ENCODE results near the gene TBC1D4. TPM values are rescaled to one million over a fixed set of nuclear protein-coding genes. Genes with fewer than 3 reads are reported as not detected.

TBC1D4 gene
- total RNA-seq, 4 donors from 2014 or later, result 31.0 to 91.3 (median 46.1) TPM

DNA sequence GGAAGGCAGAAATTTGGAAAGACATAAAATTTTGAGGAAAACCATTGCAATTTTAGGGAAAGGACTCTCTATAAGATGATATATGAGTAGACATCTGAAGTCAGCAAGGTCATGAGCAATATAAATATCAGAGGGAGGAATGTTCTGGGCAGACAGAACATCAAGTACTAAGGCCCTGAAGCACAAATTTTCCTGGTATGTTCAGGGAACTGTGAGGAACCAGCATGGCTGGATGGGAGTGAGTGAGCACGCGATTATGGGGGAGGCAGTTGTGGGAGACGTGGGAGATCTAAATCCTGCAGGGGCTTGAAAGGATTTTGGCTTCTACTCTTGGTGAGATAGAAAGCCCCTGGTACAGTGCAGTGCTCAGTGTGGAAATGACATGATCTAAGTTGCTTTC is 112.0 kb downstream of the TBC1D4 start:
- intact Hi-C loops (cut with DNase I; ENCODE audit: low total_unique reads) (no loop called here), in situ Hi-C loops (cut with MboI; ENCODE audit: low pct_ligation_motif_present in 1 of 4, low pct_unique_long_range_greater_than_20kb in 1 of 4, low sequenced_read_pairs in 3 of 4) (loop anchor here in 3 of 4 donors (10.0 to 25.0 kb wide), 2 partner anchors 115 to 117 kb away; partner anchors contain the start of gene TBC1D4 (in 3 of the 3))
- H3K4me1 ChIP-seq, result peaks cover 0 to 15% (median 8%) of the 10 kb centered on the region in 4 donors
- no peak overlapping the region for H3K4me3 ChIP-seq
- H3K27me3 ChIP-seq, result no peaks in the 10 kb centered on the region
- 81 to 94% methylated on average over 3 of the region's 3 CpGs for WGBS, 2 donors (ENCODE audit: low coverage in 1 of 2)
- H3K36me3 ChIP-seq, result no peaks in the 10 kb centered on the region
- no peak for DNase-seq
- no peaks in the 10 kb centered on the region for H3K9me3 ChIP-seq
- TF ChIP-seq POLR2AphosphoS5 (IDR thresholded peaks at IDR 0.05) (no peak), EP300 (IDR thresholded peaks at IDR 0.05; ENCODE audit: low read depth) (no peak), POLR2A (IDR thresholded peaks at IDR 0.05) (no peak)
- TF ChIP-seq, protein P1, sequence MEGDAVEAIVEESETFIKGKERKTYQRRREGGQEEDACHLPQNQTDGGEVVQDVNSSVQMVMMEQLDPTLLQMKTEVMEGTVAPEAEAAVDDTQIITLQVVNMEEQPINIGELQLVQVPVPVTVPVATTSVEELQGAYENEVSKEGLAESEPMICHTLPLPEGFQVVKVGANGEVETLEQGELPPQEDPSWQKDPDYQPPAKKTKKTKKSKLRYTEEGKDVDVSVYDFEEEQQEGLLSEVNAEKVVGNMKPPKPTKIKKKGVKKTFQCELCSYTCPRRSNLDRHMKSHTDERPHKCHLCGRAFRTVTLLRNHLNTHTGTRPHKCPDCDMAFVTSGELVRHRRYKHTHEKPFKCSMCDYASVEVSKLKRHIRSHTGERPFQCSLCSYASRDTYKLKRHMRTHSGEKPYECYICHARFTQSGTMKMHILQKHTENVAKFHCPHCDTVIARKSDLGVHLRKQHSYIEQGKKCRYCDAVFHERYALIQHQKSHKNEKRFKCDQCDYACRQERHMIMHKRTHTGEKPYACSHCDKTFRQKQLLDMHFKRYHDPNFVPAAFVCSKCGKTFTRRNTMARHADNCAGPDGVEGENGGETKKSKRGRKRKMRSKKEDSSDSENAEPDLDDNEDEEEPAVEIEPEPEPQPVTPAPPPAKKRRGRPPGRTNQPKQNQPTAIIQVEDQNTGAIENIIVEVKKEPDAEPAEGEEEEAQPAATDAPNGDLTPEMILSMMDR (IDR thresholded peaks at IDR 0.05), result no peak
- H3K27ac ChIP-seq, result no peak overlapping the region

DNA sequence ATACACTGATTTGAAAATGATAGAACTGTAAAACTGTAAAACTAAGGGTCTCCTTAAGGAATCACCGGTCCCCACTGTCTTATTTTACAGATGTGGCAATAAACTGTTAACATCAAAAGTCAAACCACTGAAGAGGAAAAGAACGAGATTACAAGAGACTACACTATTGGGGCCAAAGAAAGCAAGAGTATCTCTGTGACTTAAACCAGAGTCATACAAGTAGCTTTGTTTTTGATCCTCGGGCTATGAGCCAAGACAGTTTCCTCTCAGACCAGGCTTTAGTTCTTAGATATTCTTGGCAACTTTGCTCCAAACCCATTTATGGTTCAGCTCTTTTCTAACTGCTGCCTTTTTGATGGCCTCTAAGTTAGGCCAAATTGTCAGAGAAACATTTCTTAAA is 113.8 kb downstream of the TBC1D4 start:
- Histone ChIP-seq H3K9me3 (no peaks in the 10 kb centered on the region), H3K27me3 (no peaks in the 10 kb centered on the region), H3K4me3 (no peak overlapping the region), H3K36me3 (no peaks in the 10 kb centered on the region), H3K4me1 (peaks cover 0 to 15% (median 8%) of the 10 kb centered on the region in 4 donors), H3K27ac (peak overlapping the region in 1 of 4 donors; percentile 13)
- TF ChIP-seq POLR2AphosphoS5 (IDR thresholded peaks at IDR 0.05), result no peak
- WGBS, 2 donors (ENCODE audit: low coverage in 1 of 2), result 8 to 10% methylated on average over 3 of the region's 3 CpGs
- DNase-seq, result no peak
- in situ Hi-C loops (cut with MboI; ENCODE audit: low pct_ligation_motif_present in 1 of 4, low pct_unique_long_range_greater_than_20kb in 1 of 4, low sequenced_read_pairs in 3 of 4), result loop anchor here in 1 of 4 donors (25.0 kb wide), 1 partner anchor 119 kb away; the partner anchor contains the start of gene TBC1D4
- intact Hi-C loops (cut with DNase I; ENCODE audit: low total_unique reads), result no loop called here

DNA sequence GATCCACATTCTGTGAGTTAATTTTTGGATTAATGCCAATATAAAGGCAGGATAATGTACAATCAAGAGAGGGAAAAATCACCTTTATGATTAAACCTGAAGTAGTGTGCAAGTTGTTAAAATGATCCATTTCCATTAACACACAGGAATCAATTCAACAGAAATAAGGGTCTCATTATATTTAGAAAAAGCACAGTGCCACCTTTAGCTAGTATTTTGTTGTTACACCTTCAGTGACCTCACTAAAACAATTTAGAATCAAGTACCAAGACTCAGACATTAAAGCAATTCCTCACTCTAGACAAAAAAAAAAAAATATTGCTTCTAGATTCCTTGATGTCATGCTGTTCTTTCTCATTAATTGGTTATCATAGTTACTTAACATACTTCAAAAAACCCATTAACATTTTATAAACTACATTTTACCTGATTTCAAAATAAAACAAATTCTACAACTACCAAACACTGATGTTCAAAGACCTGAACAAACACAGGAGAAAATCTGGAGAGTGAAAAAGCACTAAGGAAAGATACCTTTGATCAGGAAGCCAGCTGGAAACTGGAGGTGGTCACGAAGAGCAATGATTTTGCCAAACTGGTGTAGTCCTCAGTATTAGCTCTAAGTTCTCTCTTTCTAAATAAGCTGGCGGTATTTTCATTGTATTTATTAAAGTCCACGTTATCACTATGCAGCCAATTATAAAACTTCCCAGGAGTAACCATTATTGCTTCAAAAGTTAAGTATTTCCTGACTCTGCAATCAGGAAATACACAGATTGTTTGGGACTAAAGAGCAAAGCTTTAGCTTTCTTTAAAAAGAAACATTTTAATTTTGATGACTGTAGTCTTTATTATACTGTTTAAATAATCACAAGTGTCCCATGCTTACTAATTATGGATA is 115.3 kb downstream of the TBC1D4 start:
- TF ChIP-seq POLR2AphosphoS5 (IDR thresholded peaks at IDR 0.05) (no peak), POLR2A (IDR thresholded peaks at IDR 0.05) (no peak), EP300 (IDR thresholded peaks at IDR 0.05; ENCODE audit: low read depth) (no peak)
- TF ChIP-seq, protein P1 (IDR thresholded peaks at IDR 0.05), result no peak
- Histone ChIP-seq H3K9me3 (no peaks in the 10 kb centered on the region), H3K4me1 (peaks cover 0 to 11% (median 8%) of the 10 kb centered on the region in 4 donors), H3K27me3 (no peaks in the 10 kb centered on the region), H3K27ac (no peak overlapping the region), H3K36me3 (no peaks in the 10 kb centered on the region), H3K4me3 (no peak overlapping the region)
- in situ Hi-C loops (cut with MboI; ENCODE audit: low pct_ligation_motif_present in 1 of 4, low pct_unique_long_range_greater_than_20kb in 1 of 4, low sequenced_read_pairs in 3 of 4), result loop anchor here in 1 of 4 donors (25.0 kb wide), 1 partner anchor 121 kb away; the partner anchor contains the start of gene TBC1D4
- WGBS, 2 donors (ENCODE audit: low coverage in 1 of 2), result 50 to 51% methylated on average over 3 of the region's 3 CpGs
- no peak for DNase-seq
- intact Hi-C loops (cut with DNase I; ENCODE audit: low total_unique reads), result no loop called here

DNA sequence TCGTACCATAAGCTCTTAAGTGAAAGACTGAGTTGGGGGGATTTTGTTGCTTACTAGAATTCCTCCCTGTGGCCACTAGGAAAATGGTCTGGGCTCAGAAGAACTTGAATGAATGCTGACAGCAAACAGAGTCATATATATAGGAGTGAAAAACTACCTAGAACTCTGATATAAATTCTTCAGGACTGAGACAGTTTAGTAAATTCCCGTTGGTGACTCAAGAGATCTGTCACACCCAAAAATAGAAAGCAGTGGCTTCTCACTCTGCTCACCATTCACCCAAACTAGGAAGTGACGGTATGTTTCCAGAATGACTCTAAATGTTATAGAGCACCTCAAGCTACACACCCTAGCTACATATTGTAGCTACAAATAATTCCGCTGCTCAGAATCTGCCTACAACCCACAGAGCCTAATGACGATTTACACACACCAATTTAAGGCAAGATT is 116.2 kb downstream of the TBC1D4 start:
- in situ Hi-C loops (cut with MboI; ENCODE audit: low pct_ligation_motif_present in 1 of 4, low pct_unique_long_range_greater_than_20kb in 1 of 4, low sequenced_read_pairs in 3 of 4), result loop anchor here in 1 of 4 donors (25.0 kb wide), 1 partner anchor 122 kb away; the partner anchor contains the start of gene TBC1D4
- Histone ChIP-seq H3K27ac (no peak overlapping the region), H3K27me3 (no peaks in the 10 kb centered on the region), H3K36me3 (no peaks in the 10 kb centered on the region), H3K9me3 (no peaks in the 10 kb centered on the region), H3K4me1 (peaks cover 0 to 11% (median 8%) of the 10 kb centered on the region in 4 donors), H3K4me3 (no peak overlapping the region)
- intact Hi-C loops (cut with DNase I; ENCODE audit: low total_unique reads), result no loop called here
- TF ChIP-seq POLR2A (IDR thresholded peaks at IDR 0.05) (no peak), EP300 (IDR thresholded peaks at IDR 0.05; ENCODE audit: low read depth) (no peak), POLR2AphosphoS5 (IDR thresholded peaks at IDR 0.05) (no peak)
- TF ChIP-seq, protein P1 (IDR thresholded peaks at IDR 0.05), result no peak
- 74 to 92% methylated on average over 2 to 5 of the region's 5 CpGs for WGBS, 2 donors (ENCODE audit: low coverage in 1 of 2)
- no peak for DNase-seq
